ENCODE measurements around the gene ATP6V1E1.
A peak's percentile ranks its signal among the peaks of the same experiment; 100 is the strongest.
"Not testable (repeated sequence)": the region's sequence is repeated elsewhere in the genome, so short reads cannot be mapped to it uniquely, and the experiment has no call there.

The ATP6V1E1 gene

GRCh38 chr22:17628406-17629172 lies at the start of gene ATP6V1E1:
Gene ATP6V1E1 (minus strand): TSS chr22:17628749. CDS start chr22:17628635, 114 bp downstream.
- H3K27ac ChIP-seq (ENCODE audit: low read depth, low read length), result peak within 1 kb of the TSS; percentile 92
- H3K9ac ChIP-seq (ENCODE audit: low read length), result peak within 1 kb of the TSS; percentile 96
- peaks cover 7% of the 10 kb centered on the region; the same call in 1 of the 2 replicates for H3K4me1 ChIP-seq (ENCODE audit: control insufficient read depth, insufficient read depth, low read length)
- H3K4me3 ChIP-seq (ENCODE audit: low read depth, low read length), result peak within 1 kb of the TSS; percentile 99
- H3K9me3 ChIP-seq (ENCODE audit: control insufficient read depth, insufficient read depth, low read depth, low read length), result no peaks in the 10 kb centered on the region
- H3K36me3 ChIP-seq (ENCODE audit: control insufficient read depth, insufficient read depth, low read length), result 0 out of 2 replicates have a peak, but pooled peaks cover 4% of the 10 kb centered on the region
- H3K27me3 ChIP-seq (ENCODE audit: control insufficient read depth, insufficient read depth, low read length), result no peaks in the 10 kb centered on the region

GRCh38 chr22:17675584-17675983 lies 47.0 kb upstream of the ATP6V1E1 start:
- H3K4me1 ChIP-seq (ENCODE audit: control insufficient read depth, insufficient read depth, low read length), result peaks cover 9% of the 10 kb centered on the region
- H3K9ac ChIP-seq (ENCODE audit: low read length), result no peak overlapping the region
- no peak overlapping the region for H3K27ac ChIP-seq (ENCODE audit: low read depth, low read length)
- no peaks in the 10 kb centered on the region for H3K27me3 ChIP-seq (ENCODE audit: control insufficient read depth, insufficient read depth, low read length)
- peaks cover 2% of the 10 kb centered on the region; the same call in 1 of the 2 replicates for H3K36me3 ChIP-seq (ENCODE audit: control insufficient read depth, insufficient read depth, low read length)
- H3K4me3 ChIP-seq (ENCODE audit: low read depth, low read length), result no peak overlapping the region
- H3K9me3 ChIP-seq (ENCODE audit: control insufficient read depth, insufficient read depth, low read depth, low read length), result no peaks in the 10 kb centered on the region

- no peak overlapping the region for H3K4me3 ChIP-seq (ENCODE audit: low read depth, low read length)
- H3K36me3 ChIP-seq (ENCODE audit: control insufficient read depth, insufficient read depth, low read length), result peaks cover 9% of the 10 kb centered on the region; the same call in 1 of the 2 replicates
- H3K27ac ChIP-seq (ENCODE audit: low read depth, low read length), result no peak overlapping the region
- H3K9ac ChIP-seq (ENCODE audit: low read length), result no peak overlapping the region
- peaks cover 9% of the 10 kb centered on the region for H3K4me1 ChIP-seq (ENCODE audit: control insufficient read depth, insufficient read depth, low read length)
- no peaks in the 10 kb centered on the region for H3K9me3 ChIP-seq (ENCODE audit: control insufficient read depth, insufficient read depth, low read depth, low read length)
- H3K27me3 ChIP-seq (ENCODE audit: control insufficient read depth, insufficient read depth, low read length), result no peaks in the 10 kb centered on the region
These were observed 45.6 kb upstream of the ATP6V1E1 start for GRCh38 chr22:17674152-17674551.

- Histone ChIP-seq H3K4me1 (ENCODE audit: control insufficient read depth, insufficient read depth, low read length) (no peaks in the 10 kb centered on the region), H3K27me3 (ENCODE audit: control insufficient read depth, insufficient read depth, low read length) (no peaks in the 10 kb centered on the region), H3K36me3 (ENCODE audit: control insufficient read depth, insufficient read depth, low read length) (peaks cover 9% of the 10 kb centered on the region; the same call in 1 of the 2 replicates), H3K27ac (ENCODE audit: low read depth, low read length) (no peak overlapping the region), H3K9ac (ENCODE audit: low read length) (no peak overlapping the region), H3K4me3 (ENCODE audit: low read depth, low read length) (no peak overlapping the region), H3K9me3 (ENCODE audit: control insufficient read depth, insufficient read depth, low read depth, low read length) (no peaks in the 10 kb centered on the region)
These were observed 44.0 kb upstream of the ATP6V1E1 start for GRCh38 chr22:17672417-17672991.

- not testable (repeated sequence) for H3K9ac ChIP-seq (ENCODE audit: low read length); H3K27me3 ChIP-seq (ENCODE audit: control insufficient read depth, insufficient read depth, low read length); H3K9me3 ChIP-seq (ENCODE audit: control insufficient read depth, insufficient read depth, low read depth, low read length); H3K27ac ChIP-seq (ENCODE audit: low read depth, low read length); H3K4me3 ChIP-seq (ENCODE audit: low read depth, low read length); H3K36me3 ChIP-seq (ENCODE audit: control insufficient read depth, insufficient read depth, low read length); H3K4me1 ChIP-seq (ENCODE audit: control insufficient read depth, insufficient read depth, low read length)
These were observed 43.1 kb upstream of the ATP6V1E1 start for GRCh38 chr22:17671521-17672092.

- Histone ChIP-seq H3K27ac (ENCODE audit: low read depth, low read length) (no peak overlapping the region), H3K27me3 (ENCODE audit: control insufficient read depth, insufficient read depth, low read length) (no peaks in the 10 kb centered on the region), H3K9me3 (ENCODE audit: control insufficient read depth, insufficient read depth, low read depth, low read length) (peaks cover 10% of the 10 kb centered on the region), H3K36me3 (ENCODE audit: control insufficient read depth, insufficient read depth, low read length) (peaks cover 44% of the 10 kb centered on the region), H3K9ac (ENCODE audit: low read length) (no peak overlapping the region), H3K4me1 (ENCODE audit: control insufficient read depth, insufficient read depth, low read length) (no peaks in the 10 kb centered on the region), H3K4me3 (ENCODE audit: low read depth, low read length) (no peak overlapping the region)
These were observed 37.3 kb upstream of the ATP6V1E1 start for GRCh38 chr22:17665854-17666253.

- no peaks in the 10 kb centered on the region for H3K27me3 ChIP-seq (ENCODE audit: control insufficient read depth, insufficient read depth, low read length)
- H3K9me3 ChIP-seq (ENCODE audit: control insufficient read depth, insufficient read depth, low read depth, low read length), result peaks cover 10% of the 10 kb centered on the region
- H3K36me3 ChIP-seq (ENCODE audit: control insufficient read depth, insufficient read depth, low read length), result peaks cover 41% of the 10 kb centered on the region
- H3K4me1 ChIP-seq (ENCODE audit: control insufficient read depth, insufficient read depth, low read length), result no peaks in the 10 kb centered on the region
- H3K4me3 ChIP-seq (ENCODE audit: low read depth, low read length), result no peak overlapping the region
- no peak overlapping the region for H3K9ac ChIP-seq (ENCODE audit: low read length)
- no peak overlapping the region for H3K27ac ChIP-seq (ENCODE audit: low read depth, low read length)
These were observed 36.7 kb upstream of the ATP6V1E1 start for GRCh38 chr22:17665248-17665647.

GRCh38 chr22:17664414-17665055 lies 36.0 kb upstream of the ATP6V1E1 start:
- peaks cover 41% of the 10 kb centered on the region for H3K36me3 ChIP-seq (ENCODE audit: control insufficient read depth, insufficient read depth, low read length)

GRCh38 chr22:17656870-17657395 lies 28.4 kb upstream of the ATP6V1E1 start:
- Histone ChIP-seq H3K9ac (ENCODE audit: low read length) (no peak overlapping the region), H3K36me3 (ENCODE audit: control insufficient read depth, insufficient read depth, low read length) (peaks cover 29% of the 10 kb centered on the region), H3K4me3 (ENCODE audit: low read depth, low read length) (no peak overlapping the region)

More at GRCh38 chr22:17664414-17665055, 36.0 kb upstream of the ATP6V1E1 start:
- Histone ChIP-seq H3K27ac (ENCODE audit: low read depth, low read length) (no peak overlapping the region), H3K9ac (ENCODE audit: low read length) (no peak overlapping the region), H3K4me1 (ENCODE audit: control insufficient read depth, insufficient read depth, low read length) (no peaks in the 10 kb centered on the region), H3K27me3 (ENCODE audit: control insufficient read depth, insufficient read depth, low read length) (no peaks in the 10 kb centered on the region), H3K4me3 (ENCODE audit: low read depth, low read length) (no peak overlapping the region), H3K9me3 (ENCODE audit: control insufficient read depth, insufficient read depth, low read depth, low read length) (peaks cover 10% of the 10 kb centered on the region)

GRCh38 chr22:17655289-17655688 lies 26.7 kb upstream of the ATP6V1E1 start:
- Histone ChIP-seq H3K4me3 (ENCODE audit: low read depth, low read length) (no peak overlapping the region), H3K9ac (ENCODE audit: low read length) (no peak overlapping the region), H3K36me3 (ENCODE audit: control insufficient read depth, insufficient read depth, low read length) (peaks cover 27% of the 10 kb centered on the region), H3K27ac (ENCODE audit: low read depth, low read length) (no peak overlapping the region), H3K9me3 (ENCODE audit: control insufficient read depth, insufficient read depth, low read depth, low read length) (no peaks in the 10 kb centered on the region), H3K4me1 (ENCODE audit: control insufficient read depth, insufficient read depth, low read length) (no peaks in the 10 kb centered on the region), H3K27me3 (ENCODE audit: control insufficient read depth, insufficient read depth, low read length) (no peaks in the 10 kb centered on the region)

More at GRCh38 chr22:17656870-17657395, 28.4 kb upstream of the ATP6V1E1 start:
- H3K27me3 ChIP-seq (ENCODE audit: control insufficient read depth, insufficient read depth, low read length), result no peaks in the 10 kb centered on the region
- no peaks in the 10 kb centered on the region for H3K9me3 ChIP-seq (ENCODE audit: control insufficient read depth, insufficient read depth, low read depth, low read length)
- H3K4me1 ChIP-seq (ENCODE audit: control insufficient read depth, insufficient read depth, low read length), result no peaks in the 10 kb centered on the region
- no peak overlapping the region for H3K27ac ChIP-seq (ENCODE audit: low read depth, low read length)

Data from HUES6 (cell line).